Kidney glomerular epithelial cell (primary cell): Measurements from ENCODE around the gene PRXL2B.

Experiments
- DNase-seq: peaks from one replicate; lab custom pipeline; 2025; lab: John Stamatoyannopoulos, UW

PRXL2B gene

GRCh38 chr1:2585318-2586092, 1.1 kb upstream of the PRXL2B start:
- DNase-seq = peak; percentile 22

GRCh38 chr1:2587071-2587859, 688 bp downstream of the PRXL2B start:
- DNase-seq = no peak

GRCh38 chr1:2587860-2588571, 1.4 kb downstream of the PRXL2B start:
- no peak for DNase-seq

- no peak for DNase-seq
Measured at GRCh38 chr1:2588661-2589430, 2.3 kb downstream of the PRXL2B start.

- DNase-seq = no peak
Measured at GRCh38 chr1:2589431-2590232, 3.1 kb downstream of the PRXL2B start.

- no peak for DNase-seq
Measured at GRCh38 chr1:2590233-2591141, 3.9 kb downstream of the PRXL2B start.

GRCh38 chr1:2591233-2591580, 4.6 kb downstream of the PRXL2B start:
- no peak for DNase-seq

GRCh38 chr1:2591581-2592261, 5.1 kb downstream of the PRXL2B start:
- DNase-seq = no peak

- no peak for DNase-seq
Measured at GRCh38 chr1:2592672-2593071, 6.1 kb downstream of the PRXL2B start.

GRCh38 chr1:2593251-2593878, 6.8 kb downstream of the PRXL2B start:
- no peak for DNase-seq

GRCh38 chr1:2594001-2594640, 7.5 kb downstream of the PRXL2B start:
- DNase-seq = peak; percentile 46

- DNase-seq = no peak
Measured at GRCh38 chr1:2594641-2595131, 8.1 kb downstream of the PRXL2B start.

- DNase-seq = no peak
Measured at GRCh38 chr1:2595261-2595811, 8.8 kb downstream of the PRXL2B start.

GRCh38 chr1:2595812-2596529, 9.4 kb downstream of the PRXL2B start:
- DNase-seq = no peak

GRCh38 chr1:2596530-2597333, 10.2 kb downstream of the PRXL2B start:
- no peak for DNase-seq
